SH-SY5Y (cell line): ENCODE data around the gene ZNF800.

Experiments
- GATA2 ChIP-seq: IDR thresholded peaks from 2 replicates; pipeline ENCODE4 v1.6.1; 2011; ENCODE audit warnings: mild to moderate bottlenecking, low read depth, low read length
- GATA3 ChIP-seq: IDR thresholded peaks from 2 replicates; pipeline ENCODE4 v1.6.1; 2011; ENCODE audit warnings: low read depth, mild to moderate bottlenecking, low read length, moderate library complexity

- TF ChIP-seq GATA3 = no peak
- no peak for TF ChIP-seq GATA2
Measured at GRCh38 chr7:127365957-127366315, 26.6 kb downstream of the ZNF800 start.
